Measurements from ENCODE around the gene PRKD1. TPM values are rescaled to one million over a fixed set of nuclear protein-coding genes. Genes with fewer than 3 reads are reported as not detected.

Gene PRKD1
- total RNA-seq, 2 donors from 2014 or later: 1.0 to 2.8 TPM

GRCh38 chr14:29587761-29588470, 339.7 kb downstream of the PRKD1 start:
- intact Hi-C loops (cut with DNase I): no loop called here
- no peak overlapping the region for H3K27ac ChIP-seq
- TF ChIP-seq CTCF (IDR thresholded peaks at IDR 0.05): no peak
- H3K9ac ChIP-seq (ENCODE audit: low read depth in 2 of 2, low read length in 2 of 2): no peak overlapping the region
- H3K9me3 ChIP-seq: no peaks in the 10 kb centered on the region
- no peaks in the 10 kb centered on the region for H3K36me3 ChIP-seq
- no peaks in the 10 kb centered on the region for H3K4me1 ChIP-seq
- DNase-seq: no peak
- no peak overlapping the region for H3K4me3 ChIP-seq
- no peaks in the 10 kb centered on the region for H3K27me3 ChIP-seq

GRCh38 chr14:29587046-29587445, 340.6 kb downstream of the PRKD1 start:
- Histone ChIP-seq H3K27me3 (no peaks in the 10 kb centered on the region), H3K4me1 (no peaks in the 10 kb centered on the region), H3K36me3 (no peaks in the 10 kb centered on the region), H3K27ac (no peak overlapping the region), H3K9ac (ENCODE audit: low read depth in 2 of 2, low read length in 2 of 2) (no peak overlapping the region), H3K4me3 (no peak overlapping the region), H3K9me3 (no peaks in the 10 kb centered on the region)
- intact Hi-C loops (cut with DNase I): no loop called here
- no peak for DNase-seq
- no peak for TF ChIP-seq CTCF (IDR thresholded peaks at IDR 0.05)

GRCh38 chr14:29584992-29585391, 342.7 kb downstream of the PRKD1 start:
- Histone ChIP-seq H3K27ac (no peak overlapping the region), H3K27me3 (no peaks in the 10 kb centered on the region), H3K9me3 (no peaks in the 10 kb centered on the region), H3K9ac (ENCODE audit: low read depth in 2 of 2, low read length in 2 of 2) (no peak overlapping the region), H3K4me3 (no peak overlapping the region), H3K4me1 (no peaks in the 10 kb centered on the region), H3K36me3 (no peaks in the 10 kb centered on the region)
- no peak for TF ChIP-seq CTCF (IDR thresholded peaks at IDR 0.05)
- intact Hi-C loops (cut with DNase I): no loop called here
- no peak for DNase-seq

GRCh38 chr14:29580763-29581162, 346.9 kb downstream of the PRKD1 start:
- no peak for DNase-seq
- H3K36me3 ChIP-seq: no peaks in the 10 kb centered on the region
- no peak overlapping the region for H3K9ac ChIP-seq (ENCODE audit: low read depth in 2 of 2, low read length in 2 of 2)
- no peak for TF ChIP-seq CTCF (IDR thresholded peaks at IDR 0.05)
- no peak overlapping the region for H3K4me3 ChIP-seq
- H3K9me3 ChIP-seq: no peaks in the 10 kb centered on the region
- intact Hi-C loops (cut with DNase I): no loop called here
- no peaks in the 10 kb centered on the region for H3K4me1 ChIP-seq
- H3K27ac ChIP-seq: no peak overlapping the region
- H3K27me3 ChIP-seq: no peaks in the 10 kb centered on the region

- no peak for TF ChIP-seq CTCF (IDR thresholded peaks at IDR 0.05)
- no peak overlapping the region for H3K9ac ChIP-seq (ENCODE audit: low read depth in 2 of 2, low read length in 2 of 2)
- no peaks in the 10 kb centered on the region for H3K4me1 ChIP-seq
- no peaks in the 10 kb centered on the region for H3K9me3 ChIP-seq
- intact Hi-C loops (cut with DNase I): no loop called here
- no peak overlapping the region for H3K4me3 ChIP-seq
- no peaks in the 10 kb centered on the region for H3K27me3 ChIP-seq
- DNase-seq: no peak
- H3K36me3 ChIP-seq: no peaks in the 10 kb centered on the region
- no peak overlapping the region for H3K27ac ChIP-seq
Measured at GRCh38 chr14:29579838-29580237, 347.8 kb downstream of the PRKD1 start.

All from colonic mucosa (tissue), 4 donors.